SKM-1 treated with dmso at 0.1 percent for 144 hours (cell line): Measurements from ENCODE around the gene TRIM15.
"Not testable (repeated sequence)": the region's sequence is repeated elsewhere in the genome, so short reads cannot be mapped to it uniquely, and the experiment has no call there.

Experiments used
- DNase-seq: peaks from one replicate; lab custom pipeline; 2025; ENCODE audit not compliant: unreplicated experiment; lab: John Stamatoyannopoulos, UW

Gene TRIM15

GRCh38 chr6:30195951-30196350 is 32.6 kb downstream of the TRIM15 start:
- DNase-seq: no peak

DNA sequence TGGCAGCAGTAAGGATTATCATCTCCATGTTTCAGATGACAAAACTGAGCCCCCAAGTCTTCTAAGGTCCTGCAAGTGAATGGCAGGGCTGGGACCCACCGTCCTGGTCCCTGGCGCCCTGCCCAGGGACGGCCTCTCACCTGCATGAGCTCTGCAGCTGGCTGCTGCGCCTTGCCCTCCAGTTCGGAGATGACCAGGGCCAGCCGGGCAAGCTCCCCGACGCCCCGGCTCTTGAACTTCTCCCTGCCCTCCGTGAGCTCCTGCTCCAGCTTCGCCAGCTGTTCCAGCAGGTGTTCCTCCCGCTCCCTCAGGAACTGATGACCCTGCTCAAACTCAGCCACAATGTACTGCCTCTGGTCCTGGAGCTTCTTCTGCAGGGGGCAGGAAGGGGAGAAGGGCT is 33.0 kb downstream of the TRIM15 start:
- DNase-seq: no peak

DNA sequence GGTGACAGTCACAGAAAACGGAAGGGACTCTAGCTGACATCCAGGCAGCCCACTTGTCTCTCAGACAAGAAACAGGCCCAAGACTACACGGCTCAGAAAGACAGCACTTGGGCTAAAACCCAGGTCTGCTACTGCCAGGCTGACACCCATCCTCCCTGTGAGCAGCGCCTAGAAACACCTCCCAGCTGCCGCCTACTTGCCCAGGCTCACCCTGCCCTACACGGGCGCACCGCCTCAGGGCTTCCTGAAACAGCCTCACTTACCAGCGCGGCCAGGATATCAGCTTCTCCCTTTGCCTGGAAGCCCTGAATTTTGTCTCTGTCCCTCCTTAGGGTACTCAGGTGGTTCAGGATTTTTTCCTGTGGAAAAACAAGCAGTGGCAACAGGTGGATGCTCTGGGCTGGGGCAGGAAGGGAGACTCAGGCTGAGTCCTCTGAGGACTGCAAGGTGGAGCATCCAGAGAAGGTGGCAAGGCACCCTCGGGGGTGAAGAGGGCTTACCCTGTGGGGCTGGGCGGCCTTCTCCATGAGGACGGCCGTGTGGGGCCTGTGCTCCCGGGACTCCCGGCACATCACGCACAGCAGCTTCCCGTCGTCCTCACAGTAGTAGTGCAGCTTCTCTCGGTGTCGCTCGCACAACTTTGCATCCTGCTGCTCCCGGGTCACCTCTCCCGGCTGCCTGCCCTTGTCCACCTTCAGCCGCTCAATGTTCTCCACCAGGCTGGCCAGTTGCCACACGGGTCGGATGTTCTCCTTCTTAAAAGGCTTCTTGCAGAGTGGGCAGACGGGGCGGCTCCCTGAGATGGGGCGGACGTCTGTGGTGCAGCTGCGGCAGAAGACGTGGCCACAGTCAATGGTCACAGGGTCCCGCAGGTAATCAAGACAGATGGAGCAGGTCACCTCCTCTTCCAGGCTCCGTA is 35.1 kb downstream of the TRIM15 start:
- no peak for DNase-seq

DNA sequence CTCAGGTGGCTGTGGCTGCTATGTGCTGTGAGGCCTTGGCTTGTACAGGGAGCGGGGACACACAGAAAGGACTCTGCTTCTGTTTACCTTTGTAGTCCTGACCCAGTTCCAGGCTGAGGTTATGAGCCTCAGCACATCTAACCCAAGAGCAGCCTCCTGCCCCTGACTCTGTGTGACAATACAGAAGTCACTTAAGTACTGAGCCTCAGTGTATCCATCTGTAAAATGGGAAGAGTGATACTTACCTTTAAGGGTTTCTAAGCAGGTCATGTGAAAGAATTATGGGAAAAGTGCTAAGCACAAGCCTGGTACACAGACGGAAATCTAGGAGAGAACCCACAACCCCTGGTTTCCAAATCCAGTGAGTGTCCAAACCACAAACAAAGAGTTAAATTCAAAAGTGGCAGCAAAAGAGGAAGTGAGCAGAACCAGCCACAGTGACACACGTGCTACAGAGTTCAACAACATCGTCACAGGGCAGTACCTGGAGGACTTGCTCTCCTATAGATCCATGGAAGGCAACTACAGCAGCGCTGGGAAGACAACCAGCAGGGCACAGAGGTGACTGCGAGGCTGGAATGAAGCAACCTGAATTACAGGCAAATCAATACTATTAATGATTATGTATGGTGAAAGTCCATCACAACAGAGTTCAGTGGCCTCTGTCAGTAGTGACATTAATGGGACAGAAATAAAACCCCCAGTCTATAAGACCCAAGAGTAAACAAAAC is 37.4 kb downstream of the TRIM15 start:
- peak; percentile 94 for DNase-seq

GRCh38 chr6:30202366-30202765 is 39.0 kb downstream of the TRIM15 start:
- DNase-seq: no peak

- DNase-seq: no peak
Observed at GRCh38 chr6:30204116-30204515, 40.8 kb downstream of the TRIM15 start.

DNA sequence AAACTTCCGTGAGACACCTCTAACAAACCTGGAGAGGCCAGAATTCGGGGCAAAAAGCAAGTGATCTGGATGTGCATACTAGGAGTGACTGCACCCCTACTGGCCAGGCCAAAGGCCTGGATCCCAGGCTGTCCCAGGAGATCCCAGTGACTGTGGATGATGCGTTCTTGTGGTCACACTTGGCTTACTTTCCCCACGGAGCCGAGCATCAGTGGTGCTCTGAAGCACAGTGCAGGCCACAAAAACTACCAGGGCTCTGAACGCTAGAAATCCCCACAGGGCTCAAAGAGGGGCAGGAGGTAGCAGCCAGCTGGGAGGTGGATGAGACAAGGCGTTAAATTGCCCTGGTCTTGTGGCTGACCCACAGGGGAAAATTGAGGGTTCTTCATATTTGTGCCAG is 42.8 kb downstream of the TRIM15 start:
- DNase-seq: no peak

GRCh38 chr6:30206799-30207618 is 43.7 kb downstream of the TRIM15 start:
- no peak for DNase-seq

DNA sequence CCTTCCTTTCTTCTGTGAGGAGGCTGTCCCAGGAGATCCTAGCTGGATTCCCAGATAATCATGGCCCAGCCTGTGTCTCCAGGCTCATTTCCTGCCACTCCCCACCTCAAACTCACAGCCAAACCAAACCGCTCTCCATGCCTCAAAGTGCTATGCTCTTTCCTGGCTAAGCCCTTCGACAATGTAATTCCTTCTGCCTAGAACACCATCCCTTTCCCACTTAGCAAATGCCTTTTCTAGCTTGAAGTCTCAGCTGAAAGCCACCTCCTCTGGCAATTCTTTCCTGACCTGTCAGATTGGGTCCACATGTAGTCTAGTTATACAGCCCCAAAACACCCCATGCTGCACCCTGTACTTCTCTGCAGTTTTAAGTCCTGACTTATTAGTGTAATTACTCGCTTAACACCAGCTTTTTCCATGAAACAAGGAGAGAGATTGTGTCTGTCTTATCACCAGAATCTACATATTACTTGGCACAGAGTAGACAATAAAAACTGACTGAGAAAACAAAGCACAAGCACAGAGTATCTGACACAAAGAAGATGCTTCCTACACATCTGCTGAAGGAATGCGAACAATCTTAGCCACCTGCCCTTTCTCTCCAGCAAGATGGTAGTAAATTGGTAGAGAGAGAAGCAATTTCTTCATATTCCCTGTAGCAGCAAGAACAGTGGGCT is 44.4 kb downstream of the TRIM15 start:
- DNase-seq: no peak

- DNase-seq: no peak
Observed at GRCh38 chr6:30211306-30211705, 48.0 kb downstream of the TRIM15 start.

DNA sequence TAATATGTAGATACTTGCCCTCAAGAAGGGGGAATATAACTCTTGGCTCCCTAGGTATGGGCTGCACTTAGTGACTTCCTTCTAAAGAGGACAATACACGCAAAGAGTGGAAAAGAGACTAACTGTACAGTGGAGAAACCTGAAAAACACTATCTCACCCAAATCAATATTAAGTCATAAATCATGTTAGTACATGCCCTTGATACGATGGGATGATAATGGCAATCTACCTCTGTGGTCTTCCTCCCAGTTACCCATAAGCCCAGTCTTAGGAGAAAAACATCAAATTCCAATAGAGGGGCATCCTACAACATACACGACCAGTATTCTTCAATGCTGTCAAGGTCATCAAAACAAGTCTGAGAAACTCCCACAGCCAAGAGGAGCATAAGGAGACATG is 48.6 kb downstream of the TRIM15 start:
- DNase-seq: no peak

GRCh38 chr6:30212865-30213666 is 49.7 kb downstream of the TRIM15 start, which contains the start of gene TRIM26:
Gene TRIM26 (minus strand): TSS chr6:30213406. CDS start chr6:30199103, 14,303 bp downstream.
- peak; percentile 93 for DNase-seq

- DNase-seq: no peak
Observed at GRCh38 chr6:30213667-30213956, 50.3 kb downstream of the TRIM15 start.

DNA sequence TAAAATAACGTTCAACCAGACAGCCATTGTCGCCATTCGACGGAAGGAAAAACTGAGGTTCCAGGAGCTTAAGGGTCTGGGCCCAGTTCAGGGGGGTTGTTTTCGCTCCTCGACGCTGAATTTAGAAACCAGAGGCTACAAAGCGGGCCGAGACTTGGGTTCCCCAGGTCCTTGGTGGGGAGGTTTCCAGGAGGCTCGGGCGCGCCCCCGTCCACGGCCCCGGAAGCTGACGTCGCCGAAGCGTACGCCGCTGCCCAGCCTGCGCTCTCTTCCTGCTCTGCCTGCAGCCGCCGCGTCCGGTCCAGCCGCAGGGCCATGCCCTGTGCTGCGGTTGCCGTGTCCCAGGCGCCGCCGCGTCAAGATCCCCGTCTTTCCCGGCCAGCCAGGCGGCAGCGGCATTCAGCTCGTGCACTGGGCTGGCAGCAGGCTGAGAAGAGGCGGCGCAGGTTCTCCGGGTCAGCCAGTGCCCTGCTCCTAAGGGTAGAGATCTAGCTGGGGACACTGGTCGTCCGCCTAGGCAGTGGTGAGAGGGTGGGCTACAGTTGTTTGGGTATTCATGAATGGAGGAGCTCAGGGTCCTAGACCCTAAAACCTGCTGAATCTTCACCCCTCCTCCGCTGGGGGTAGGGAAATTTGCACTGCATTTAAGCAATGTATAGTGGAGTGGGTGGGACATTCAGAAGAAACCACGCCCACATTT is 50.8 kb downstream of the TRIM15 start:
- peak; percentile 78 for DNase-seq

DNA sequence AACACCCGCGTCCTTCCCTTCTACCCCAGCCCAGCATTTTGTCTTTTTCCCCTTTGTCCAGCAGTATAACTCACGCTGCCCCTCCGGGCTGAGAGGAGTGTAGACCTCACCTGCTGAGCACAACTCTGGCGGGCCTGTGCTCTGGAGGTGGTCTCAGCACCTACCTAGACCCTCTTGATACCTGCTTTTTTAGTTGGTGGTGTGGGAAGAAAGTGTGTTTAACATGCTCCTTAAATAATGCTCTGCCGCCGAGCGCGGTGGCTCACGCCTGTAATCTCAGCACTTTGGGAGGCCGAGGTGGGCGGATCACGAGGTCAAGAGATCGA is 51.3 kb downstream of the TRIM15 start:
- DNase-seq: no peak

DNA sequence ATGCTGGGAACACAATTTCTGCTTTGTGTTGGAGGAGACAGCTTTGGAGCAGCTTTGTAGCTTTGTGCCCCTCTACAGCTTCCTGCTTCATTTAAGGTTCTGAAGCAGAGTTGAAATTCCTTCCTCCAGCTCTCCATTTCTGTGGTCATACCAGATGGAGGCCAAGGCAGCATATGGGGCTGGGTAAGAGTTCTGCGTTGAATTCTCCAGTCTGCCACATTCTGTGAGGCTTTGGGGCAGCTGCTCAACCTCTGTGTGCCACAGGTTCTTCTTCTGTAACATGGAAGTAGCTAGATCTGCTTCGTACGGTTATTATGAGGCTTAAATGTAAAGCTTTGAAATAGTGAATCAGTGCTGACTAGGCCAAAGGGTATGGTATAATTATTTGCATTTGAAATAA is 52.8 kb downstream of the TRIM15 start:
- no peak for DNase-seq

- DNase-seq: peak; percentile 74
Observed at GRCh38 chr6:30219244-30219643, 55.9 kb downstream of the TRIM15 start.

DNA sequence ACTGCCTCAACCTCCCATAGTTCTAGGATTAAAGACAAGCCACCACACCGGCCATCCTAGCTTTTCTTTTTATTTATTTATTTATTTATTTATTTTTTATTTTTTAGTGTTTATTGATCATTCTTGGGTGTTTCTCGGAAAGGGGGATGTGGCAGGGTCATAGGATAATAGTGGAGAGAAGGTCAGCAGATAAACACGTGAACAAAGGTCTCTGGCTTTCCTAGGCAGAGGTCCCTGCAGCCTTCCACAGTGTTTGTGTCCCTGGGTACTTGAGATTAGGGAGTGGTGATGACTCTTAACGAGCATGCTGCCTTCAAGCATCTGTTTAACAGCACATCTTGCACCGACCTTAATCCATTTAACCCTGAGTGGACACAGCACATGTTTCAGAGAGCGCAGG is 58.0 kb downstream of the TRIM15 start:
- not testable (repeated sequence) for DNase-seq

DNA sequence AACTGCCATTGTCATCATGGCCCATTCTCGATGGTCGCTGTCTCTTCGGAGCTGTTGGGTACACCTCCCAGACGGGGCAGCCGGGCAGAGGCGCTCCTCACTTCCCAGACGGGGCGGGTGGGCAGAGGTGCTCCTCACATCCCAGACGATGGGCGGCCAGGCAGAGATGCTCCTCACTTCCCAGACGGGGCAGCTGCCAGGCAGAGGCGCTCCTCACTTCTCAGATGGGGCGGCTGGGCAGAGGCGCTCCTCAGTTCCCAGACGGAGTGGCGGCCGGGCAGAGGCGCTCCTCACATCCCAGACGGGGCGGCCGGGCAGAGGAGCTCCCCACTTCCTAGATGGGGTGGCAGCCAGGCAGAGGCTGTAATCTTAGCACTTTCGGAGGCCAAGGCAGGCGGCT is 58.6 kb downstream of the TRIM15 start:
- DNase-seq: not testable (repeated sequence)
